ENCODE data around the gene NOS1AP.
"Not testable (repeated sequence)": the region's sequence is repeated elsewhere in the genome, so short reads cannot be mapped to it uniquely, and the experiment has no call there.

NOS1AP gene

DNA sequence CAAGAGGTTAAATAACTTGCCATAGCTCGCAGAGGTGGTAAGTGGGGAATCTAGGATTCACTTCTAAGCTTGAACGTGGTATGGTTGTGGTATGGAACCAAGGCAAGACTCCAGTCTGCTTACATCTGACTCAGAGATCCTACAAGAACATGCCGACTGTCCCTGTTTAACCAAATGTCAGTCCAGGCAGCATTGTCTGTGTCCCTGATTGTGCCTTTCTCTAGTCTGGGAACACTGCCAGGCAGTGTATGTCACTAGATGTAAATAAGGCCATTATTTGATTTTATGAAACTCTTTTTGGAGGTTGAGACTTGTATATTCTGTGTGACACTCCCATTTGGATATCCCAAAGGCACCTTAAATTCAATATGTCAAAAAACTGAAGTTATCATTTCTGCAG is 96.0 kb downstream of the NOS1AP start:
- DNase-seq (ENCODE audit: low read depth in 3 of 3, low spot score in 1 of 3), result no peak

DNA sequence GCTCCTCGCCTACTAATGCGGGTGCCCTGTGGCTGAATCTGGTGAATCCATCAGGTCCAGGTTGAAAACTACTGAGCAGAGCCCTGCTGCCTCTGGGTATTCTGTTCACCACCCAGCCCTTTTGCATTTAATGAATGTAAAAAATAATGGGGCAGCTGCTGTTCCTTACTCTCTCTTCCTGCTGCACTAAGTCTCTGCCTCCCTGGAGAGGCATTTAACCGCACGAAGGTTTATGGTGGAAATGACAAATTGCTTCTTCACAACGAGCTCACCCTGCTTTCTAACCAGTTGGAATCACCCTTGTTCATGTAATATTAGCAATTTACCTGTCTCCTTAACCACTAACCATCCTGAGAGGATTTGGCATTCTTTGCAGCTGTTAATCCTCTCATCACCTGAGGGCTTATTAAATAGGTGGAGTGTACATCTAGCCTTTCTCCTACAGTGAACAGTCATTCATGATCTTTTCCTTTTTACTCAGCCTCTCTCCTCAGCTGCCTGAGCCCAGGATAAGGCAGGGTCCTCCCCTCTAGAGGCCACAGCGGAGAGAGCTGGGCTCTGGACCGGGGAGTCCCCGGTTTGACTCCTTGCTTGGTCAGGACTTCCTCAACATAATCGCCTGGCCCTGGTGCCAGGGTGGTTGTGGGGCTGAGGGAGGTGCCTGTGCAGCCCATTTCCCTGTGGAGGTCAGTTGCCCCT is 97.6 kb downstream of the NOS1AP start:
- no peak for DNase-seq (ENCODE audit: low read depth in 3 of 3, low spot score in 1 of 3)

DNA sequence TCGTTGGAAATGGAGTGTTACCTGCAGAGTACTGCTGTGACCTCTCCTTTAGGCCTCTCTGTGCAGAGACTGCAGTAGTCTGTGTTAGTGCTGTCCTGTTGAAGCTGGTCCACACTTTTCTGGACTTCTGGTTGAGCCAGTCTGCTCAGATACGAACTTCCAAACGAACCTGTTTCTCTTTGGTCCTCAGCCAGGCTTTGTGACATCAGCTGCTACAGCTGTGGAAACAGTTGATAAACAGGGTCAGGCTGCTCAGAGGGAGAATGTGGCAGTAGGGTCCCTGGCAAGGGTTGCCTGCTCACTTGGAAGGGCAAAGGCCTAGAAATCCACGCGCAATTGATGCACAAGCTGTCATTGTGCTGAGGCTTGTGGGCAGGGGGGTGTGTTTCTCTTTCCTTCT is 98.8 kb downstream of the NOS1AP start:
- no peak for DNase-seq (ENCODE audit: low read depth in 3 of 3, low spot score in 1 of 3)

- DNase-seq (ENCODE audit: low read depth in 3 of 3, low spot score in 1 of 3), result no peak
Measured at GRCh38 chr1:162169031-162169790, 99.7 kb downstream of the NOS1AP start.

DNA sequence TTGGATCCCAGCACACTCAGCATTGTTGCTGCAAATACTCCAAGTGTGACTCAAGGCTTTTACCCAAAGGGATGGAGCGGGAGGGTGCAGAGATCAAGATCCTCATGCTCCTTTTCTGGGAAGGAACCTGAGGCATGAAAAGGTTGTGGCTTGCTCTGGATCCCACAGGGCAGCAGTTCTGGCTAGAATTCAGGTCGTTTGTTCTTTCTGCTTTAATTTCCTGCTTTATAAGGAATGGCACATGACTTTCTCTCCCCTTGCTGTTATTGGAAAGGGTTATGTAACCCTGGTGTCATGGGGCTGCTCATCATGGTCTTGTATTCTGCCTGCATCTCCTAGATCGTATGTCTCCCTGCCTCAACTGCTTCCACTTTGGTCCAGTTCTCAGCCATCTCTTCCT is 101.6 kb downstream of the NOS1AP start:
- DNase-seq (ENCODE audit: low read depth in 3 of 3, low spot score in 1 of 3), result no peak

DNA sequence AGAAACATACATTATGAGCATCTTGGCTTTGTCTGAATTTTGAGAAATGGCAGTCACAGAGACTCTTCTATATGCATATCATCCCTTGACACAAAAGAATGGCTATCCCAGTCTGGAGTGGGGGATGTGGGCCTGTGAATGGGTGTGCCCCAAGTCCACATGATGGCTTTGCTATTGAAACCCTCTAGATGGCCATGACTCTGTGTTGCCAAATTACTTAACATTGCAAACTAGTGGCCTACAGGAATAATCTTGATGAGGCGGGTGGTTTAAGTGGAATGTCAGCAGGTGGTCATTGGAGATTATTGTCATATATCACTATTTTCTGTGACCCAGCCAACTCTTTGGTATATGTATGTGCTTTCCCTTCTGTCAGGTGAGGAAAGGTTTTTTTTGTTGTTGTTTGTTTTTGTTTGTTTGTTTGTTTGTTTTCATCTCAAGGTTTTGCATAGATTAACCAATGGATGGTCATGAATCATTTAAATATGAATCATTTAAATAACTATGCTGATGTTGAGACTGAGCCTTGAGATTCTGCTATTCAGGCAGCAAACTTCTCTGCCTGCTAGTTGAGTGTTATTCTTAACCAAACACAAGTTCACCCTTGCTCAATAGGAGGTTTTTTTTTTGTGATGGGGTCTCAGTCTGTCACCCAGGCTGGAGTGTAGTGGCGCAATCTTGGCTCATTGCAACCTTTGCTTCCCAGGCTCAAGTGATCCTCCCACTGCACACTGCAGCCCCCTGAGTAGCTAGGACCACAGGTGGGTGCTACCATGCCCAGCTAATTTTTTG is 103.0 kb downstream of the NOS1AP start:
- no peak for DNase-seq (ENCODE audit: low read depth in 3 of 3, low spot score in 1 of 3)

- DNase-seq (ENCODE audit: low read depth in 3 of 3, low spot score in 1 of 3), result not testable (repeated sequence)
Measured at GRCh38 chr1:162173607-162174006, 104.1 kb downstream of the NOS1AP start.

- not testable (repeated sequence) for DNase-seq (ENCODE audit: low read depth in 3 of 3, low spot score in 1 of 3)
Measured at GRCh38 chr1:162174027-162174426, 104.5 kb downstream of the NOS1AP start.

GRCh38 chr1:162175379-162176081 is 106.0 kb downstream of the NOS1AP start:
- no peak for DNase-seq (ENCODE audit: low read depth in 3 of 3, low spot score in 1 of 3)

GRCh38 chr1:162177126-162177525 is 107.6 kb downstream of the NOS1AP start:
- no peak for DNase-seq (ENCODE audit: low read depth in 3 of 3, low spot score in 1 of 3)

GRCh38 chr1:162178432-162178831 is 108.9 kb downstream of the NOS1AP start:
- DNase-seq (ENCODE audit: low read depth in 3 of 3, low spot score in 1 of 3), result no peak

DNA sequence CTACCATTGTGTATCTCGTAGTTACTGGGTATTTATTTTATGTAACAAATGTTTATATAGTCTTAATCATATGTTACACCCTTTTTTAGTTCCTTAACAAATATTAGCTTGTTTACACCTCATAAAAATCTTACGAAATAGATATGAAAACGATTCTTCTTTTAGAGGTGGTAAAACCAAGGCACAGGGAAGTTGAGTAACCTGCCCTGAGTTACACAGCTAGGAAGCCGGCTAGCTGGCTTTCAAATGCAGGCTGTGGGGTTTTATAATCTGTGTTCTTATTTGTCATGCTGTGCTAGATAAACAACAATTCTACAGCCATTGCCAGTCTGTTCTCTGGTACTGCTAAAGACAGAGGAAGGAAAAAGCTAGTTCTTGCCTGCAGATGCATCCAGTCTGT is 109.6 kb downstream of the NOS1AP start:
- no peak for DNase-seq (ENCODE audit: low read depth in 3 of 3, low spot score in 1 of 3)

GRCh38 chr1:162180813-162181212 is 111.3 kb downstream of the NOS1AP start:
- no peak for DNase-seq (ENCODE audit: low read depth in 3 of 3, low spot score in 1 of 3)

DNA sequence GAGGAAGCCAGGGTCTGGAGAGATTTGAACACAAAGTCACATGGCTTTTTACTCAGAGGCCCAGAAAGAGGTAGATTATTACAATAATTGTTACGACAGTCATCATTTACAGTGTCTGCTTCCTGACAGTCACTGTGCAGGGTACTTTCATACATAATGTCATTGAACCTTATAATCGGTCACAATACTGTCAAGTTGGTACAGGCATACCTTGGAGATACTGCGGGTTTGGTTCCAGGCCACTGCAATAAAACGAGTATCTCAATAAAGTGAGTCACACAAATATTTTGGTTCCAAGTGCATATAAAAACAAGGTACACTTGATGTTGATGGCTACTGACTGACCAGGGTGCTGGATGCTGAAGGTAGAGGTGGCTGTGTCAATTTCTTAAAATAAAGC is 112.6 kb downstream of the NOS1AP start:
- no peak for DNase-seq (ENCODE audit: low read depth in 3 of 3, low spot score in 1 of 3)

DNA sequence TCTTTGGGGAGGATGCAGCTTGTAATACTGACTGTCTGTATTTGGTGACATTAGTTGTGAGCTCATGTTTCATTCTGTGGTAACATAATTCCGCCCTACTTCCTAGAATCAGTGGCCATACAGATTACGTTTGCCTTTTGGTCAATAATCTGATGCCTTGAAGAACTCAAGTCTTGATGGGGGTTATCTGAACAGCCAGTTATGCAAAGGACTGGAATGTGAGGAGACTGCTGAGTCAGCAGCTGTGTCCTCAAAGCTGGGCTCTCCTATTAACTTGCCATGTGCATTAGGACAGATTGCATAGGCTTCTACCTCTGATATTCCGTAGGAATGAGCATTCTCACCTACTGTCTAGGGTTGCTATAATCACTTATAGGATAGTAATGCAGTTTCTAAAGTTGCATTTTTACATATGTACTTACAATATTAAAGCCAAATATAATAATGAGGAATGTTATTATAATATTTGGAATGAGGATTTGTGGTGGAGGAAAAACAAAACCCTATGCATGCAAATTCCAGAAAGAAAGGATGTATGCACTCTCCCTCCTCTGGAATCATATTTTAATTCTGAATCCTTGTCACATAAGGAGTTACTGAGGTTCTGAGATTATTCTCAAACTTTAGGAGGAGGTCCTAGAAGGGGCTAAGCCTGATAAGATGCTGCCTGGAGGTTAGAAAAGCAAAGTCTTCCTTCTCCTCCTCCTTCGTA is 116.0 kb downstream of the NOS1AP start:
- no peak for DNase-seq (ENCODE audit: low read depth in 3 of 3, low spot score in 1 of 3)

- DNase-seq (ENCODE audit: low read depth in 3 of 3, low spot score in 1 of 3), result no peak
Measured at GRCh38 chr1:162186026-162186374, 116.5 kb downstream of the NOS1AP start.

GRCh38 chr1:162186406-162186805 is 116.9 kb downstream of the NOS1AP start:
- no peak for DNase-seq (ENCODE audit: low read depth in 3 of 3, low spot score in 1 of 3)

GRCh38 chr1:162187687-162188276 is 118.3 kb downstream of the NOS1AP start:
- no peak for DNase-seq (ENCODE audit: low read depth in 3 of 3, low spot score in 1 of 3)

DNA sequence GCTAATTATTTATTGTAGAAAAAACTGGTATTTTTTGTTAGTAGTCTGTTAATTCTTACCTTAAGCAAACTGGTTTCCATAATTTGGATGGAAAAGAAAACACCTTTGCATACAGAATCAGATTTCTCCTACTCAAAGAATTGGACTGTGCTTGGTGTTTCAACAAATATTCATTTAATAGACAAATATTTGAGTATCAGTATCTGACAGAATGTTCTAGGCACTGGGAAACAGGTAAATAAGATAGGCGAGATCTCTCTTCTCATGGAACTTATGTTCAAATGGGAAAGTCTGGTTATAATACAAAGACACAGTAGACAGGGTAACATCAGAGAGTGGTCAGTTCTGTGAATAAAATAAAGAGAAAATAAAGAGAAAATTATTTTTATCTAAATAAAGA is 119.9 kb downstream of the NOS1AP start:
- no peak for DNase-seq (ENCODE audit: low read depth in 3 of 3, low spot score in 1 of 3)

All from stimulated activated CD4-positive, alpha-beta T cell treated with anti-CD3 and anti-CD28 coated beads, TNF-alpha, amount 100 ng/mL, for 1 hour (primary cell).